Activated B cell treated with CpG ODN at 0.5 μM for 24 hours (primary cell): ENCODE data around the gene GABBR2. TPM values are rescaled to one million over a fixed set of nuclear protein-coding genes. Genes with fewer than 3 reads are reported as not detected.

Experiments used
- ATAC-seq: fragments of 200-7000 bp; cut with Tn5 transposase; one replicate; pipeline ENCODE4 v1.10.0; 2021; ENCODE audit warnings: low read depth, mild to moderate bottlenecking, moderate library complexity
- CTCF ChIA-PET: fragments of 350-600 bp; sonication (Branson Sonifier 250); formaldehyde crosslinking; loops from one replicate; lab custom pipeline; 2021; ENCODE audit warnings: antibody characterized with exemption; lab: Charles Lee
- POLR2A ChIA-PET: fragments of 350-600 bp; sonication (Branson Sonifier 250); formaldehyde crosslinking; loops from one replicate; lab custom pipeline; 2021; ENCODE audit warnings: antibody characterized with exemption; lab: Charles Lee
- DNase-seq: peaks from one replicate; pipeline ENCODE4 v3.0.0; 2022
- H3K27ac Mint-ChIP-seq: one replicate; pipeline ENCODE4 v1.8.0; 2020; ENCODE audit warnings: mixed read lengths
- H3K27me3 Mint-ChIP-seq: one replicate; pipeline ENCODE4 v1.8.0; 2021; ENCODE audit warnings: mixed read lengths
- H3K36me3 Mint-ChIP-seq: one replicate; pipeline ENCODE4 v1.8.0; 2021; ENCODE audit warnings: low read depth, mixed read lengths
- H3K4me1 Mint-ChIP-seq: one replicate; pipeline ENCODE4 v1.8.0; 2021; ENCODE audit warnings: mixed read lengths
- H3K4me3 Mint-ChIP-seq: one replicate; pipeline ENCODE4 v1.8.0; 2020; ENCODE audit warnings: mild to moderate bottlenecking, mixed read lengths
- H3K9me3 Mint-ChIP-seq: one replicate; pipeline ENCODE4 v1.8.0; 2020; ENCODE audit warnings: mixed read lengths
- intact Hi-C: fragments of 100-400 bp; cut with micrococcal nuclease; formaldehyde crosslinking; loops from one replicate; pipeline ENCODE4 v1.15.1; 2024
- total RNA-seq: library from RNA; stranded (reverse); gene quantifications from 2 replicates; pipeline ENCODE4 v1.2.3, GENCODE V29; 2022
- TF ChIP-seq, protein P1 (sequence below): fragments of 200-600 bp; IDR thresholded peaks from one replicate; pipeline ENCODE4 v1.8.0; 2022; ENCODE audit warnings: antibody characterized with exemption, mild to moderate bottlenecking

Gene GABBR2
- total RNA-seq, 1 donor from 2014 or later: not detected

DNA sequence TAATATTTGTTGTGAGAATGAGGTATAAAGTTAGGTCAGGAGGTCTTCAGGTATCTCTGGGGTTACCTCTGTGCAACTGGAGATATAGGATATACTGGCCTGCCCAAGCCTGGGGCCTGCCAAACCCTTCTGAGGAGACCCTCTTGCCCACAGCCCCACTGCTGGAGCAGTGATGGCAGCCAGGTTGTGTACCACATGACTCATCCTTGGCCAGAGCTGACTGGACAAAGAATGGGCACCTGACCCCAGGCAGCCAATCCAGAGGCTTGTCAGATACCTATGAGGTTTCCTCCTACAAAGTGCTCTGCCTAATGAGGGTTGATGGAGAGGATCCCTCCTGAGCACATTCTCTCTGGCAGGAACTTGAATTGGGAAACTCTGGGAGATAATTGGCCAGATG is 397.2 kb downstream of the GABBR2 start:
- POLR2A ChIA-PET: no interaction called here
- Mint-ChIP-seq H3K27ac (no peak overlapping the region), H3K9me3 (no peaks in the 10 kb centered on the region), H3K27me3 (peaks cover 4% of the 10 kb centered on the region), H3K36me3 (no peaks in the 10 kb centered on the region), H3K4me1 (peaks cover 2% of the 10 kb centered on the region), H3K4me3 (no peak overlapping the region)
- TF ChIP-seq, protein P1, sequence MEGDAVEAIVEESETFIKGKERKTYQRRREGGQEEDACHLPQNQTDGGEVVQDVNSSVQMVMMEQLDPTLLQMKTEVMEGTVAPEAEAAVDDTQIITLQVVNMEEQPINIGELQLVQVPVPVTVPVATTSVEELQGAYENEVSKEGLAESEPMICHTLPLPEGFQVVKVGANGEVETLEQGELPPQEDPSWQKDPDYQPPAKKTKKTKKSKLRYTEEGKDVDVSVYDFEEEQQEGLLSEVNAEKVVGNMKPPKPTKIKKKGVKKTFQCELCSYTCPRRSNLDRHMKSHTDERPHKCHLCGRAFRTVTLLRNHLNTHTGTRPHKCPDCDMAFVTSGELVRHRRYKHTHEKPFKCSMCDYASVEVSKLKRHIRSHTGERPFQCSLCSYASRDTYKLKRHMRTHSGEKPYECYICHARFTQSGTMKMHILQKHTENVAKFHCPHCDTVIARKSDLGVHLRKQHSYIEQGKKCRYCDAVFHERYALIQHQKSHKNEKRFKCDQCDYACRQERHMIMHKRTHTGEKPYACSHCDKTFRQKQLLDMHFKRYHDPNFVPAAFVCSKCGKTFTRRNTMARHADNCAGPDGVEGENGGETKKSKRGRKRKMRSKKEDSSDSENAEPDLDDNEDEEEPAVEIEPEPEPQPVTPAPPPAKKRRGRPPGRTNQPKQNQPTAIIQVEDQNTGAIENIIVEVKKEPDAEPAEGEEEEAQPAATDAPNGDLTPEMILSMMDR: no peak
- CTCF ChIA-PET: no interaction called here
- DNase-seq: no peak
- intact Hi-C loops: no loop called here
- no peak for ATAC-seq

DNA sequence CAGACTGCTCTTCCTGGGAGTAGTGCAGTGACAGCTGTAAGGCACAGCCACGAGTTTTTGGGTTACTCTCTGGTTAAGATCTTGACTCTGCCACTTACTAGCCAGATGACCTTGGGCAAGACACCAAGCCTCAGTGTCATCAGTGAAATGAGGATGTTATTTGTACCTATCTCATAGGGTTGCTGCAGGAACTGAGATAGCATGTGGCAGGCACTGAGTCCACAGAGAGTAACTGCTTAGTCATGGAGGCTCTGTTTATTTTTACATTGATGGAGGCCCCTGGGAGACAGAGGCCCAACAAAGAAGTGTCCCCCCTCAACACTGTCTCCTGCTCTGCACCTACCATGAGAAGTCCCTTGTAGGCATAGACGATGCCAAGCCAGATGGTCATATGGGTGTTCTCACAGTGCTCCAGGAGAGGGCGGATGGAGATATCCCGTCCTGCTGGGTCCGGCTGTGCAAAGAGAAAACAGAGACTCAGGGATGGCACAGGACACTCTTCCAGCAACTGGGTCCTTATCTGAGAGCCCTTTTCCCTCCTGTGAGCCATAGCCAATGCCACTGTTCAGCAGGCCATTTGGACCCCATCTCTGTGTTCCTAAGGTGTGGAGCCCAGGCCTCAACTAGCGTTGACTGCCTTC is 397.9 kb downstream of the GABBR2 start:
- Mint-ChIP-seq H3K27me3 (peaks cover 4% of the 10 kb centered on the region), H3K4me3 (no peak overlapping the region), H3K36me3 (no peaks in the 10 kb centered on the region), H3K4me1 (peaks cover 2% of the 10 kb centered on the region), H3K27ac (no peak overlapping the region), H3K9me3 (no peaks in the 10 kb centered on the region)
- no peak for ATAC-seq
- CTCF ChIA-PET: no interaction called here
- POLR2A ChIA-PET: no interaction called here
- DNase-seq: no peak
- intact Hi-C loops: no loop called here
- TF ChIP-seq, protein P1: no peak

DNA sequence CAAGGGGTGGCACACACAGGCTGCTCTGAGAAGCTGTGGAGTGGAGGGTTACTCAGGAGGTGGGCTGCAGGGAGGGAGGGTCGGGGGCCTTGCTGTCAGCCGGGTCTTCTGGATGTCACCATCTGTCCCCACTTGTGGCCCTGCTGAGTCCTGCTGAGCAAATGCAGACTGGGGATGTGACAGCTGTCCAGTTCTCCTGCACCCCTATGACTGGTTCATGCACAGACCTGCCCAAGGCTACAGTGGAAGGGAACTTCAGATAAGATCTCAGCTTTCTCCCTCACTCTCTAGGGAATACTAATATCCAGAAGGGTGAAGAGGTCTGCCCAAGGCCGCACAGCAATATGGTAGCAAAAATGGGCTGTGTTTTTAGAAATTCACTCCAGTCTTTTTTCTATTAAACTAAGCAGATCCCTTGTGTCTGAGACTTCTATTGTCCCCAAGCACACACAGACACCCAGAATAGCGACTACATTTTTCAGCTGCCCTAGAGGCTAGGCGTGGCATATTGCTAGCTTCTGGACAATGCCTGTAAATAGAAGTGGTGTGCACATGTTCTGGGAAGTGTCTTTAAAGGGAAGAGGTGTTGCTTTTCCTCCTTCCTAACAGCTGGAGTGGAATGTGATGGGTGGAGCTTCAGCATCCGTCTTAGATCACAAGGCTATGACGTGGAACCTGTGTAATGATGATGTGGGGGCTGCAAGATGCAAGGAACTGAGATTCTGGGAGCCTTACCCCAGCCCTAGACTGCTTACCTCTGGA is 402.2 kb downstream of the GABBR2 start:
- TF ChIP-seq, protein P1: no peak
- ChIA-PET CTCF (no interaction called here), POLR2A (no interaction called here)
- H3K4me1 Mint-ChIP-seq: no peaks in the 10 kb centered on the region
- H3K27ac Mint-ChIP-seq: no peak overlapping the region
- no peaks in the 10 kb centered on the region for H3K36me3 Mint-ChIP-seq
- ATAC-seq (no peak), DNase-seq (no peak)
- H3K27me3 Mint-ChIP-seq: peaks cover 4% of the 10 kb centered on the region
- no peaks in the 10 kb centered on the region for H3K9me3 Mint-ChIP-seq
- intact Hi-C loops: no loop called here
- H3K4me3 Mint-ChIP-seq: no peak overlapping the region

DNA sequence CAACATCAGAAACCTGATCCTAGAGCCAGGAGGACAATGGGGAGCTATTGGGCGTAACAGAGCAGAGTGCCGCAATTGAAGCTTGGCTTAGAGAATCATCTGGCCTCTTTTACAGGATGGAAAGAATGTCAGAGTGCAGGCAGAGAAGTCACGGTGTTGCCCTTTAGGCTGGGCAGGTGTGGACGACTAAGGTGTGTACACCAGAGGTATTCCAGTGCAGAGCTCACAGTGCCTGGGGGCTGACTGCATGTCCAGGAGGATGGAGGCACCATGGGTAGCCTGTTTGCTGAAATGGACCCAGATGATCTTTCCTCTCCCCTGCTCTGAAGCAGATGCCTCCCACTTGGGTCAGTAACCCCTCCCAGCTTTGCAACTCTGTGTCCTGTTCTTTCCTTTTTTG is 404.4 kb downstream of the GABBR2 start:
- ChIA-PET CTCF (no interaction called here), POLR2A (interaction anchor here (0.6 kb wide), 1 partner anchor 671 kb away, joined by 3 read pairs; the partner anchor contains the start of gene TSTD2)
- Mint-ChIP-seq H3K27me3 (peaks cover 4% of the 10 kb centered on the region), H3K27ac (no peak overlapping the region), H3K36me3 (no peaks in the 10 kb centered on the region), H3K4me3 (no peak overlapping the region), H3K4me1 (no peaks in the 10 kb centered on the region), H3K9me3 (no peaks in the 10 kb centered on the region)
- no peak for ATAC-seq
- no peak for DNase-seq
- intact Hi-C loops: no loop called here
- TF ChIP-seq, protein P1: no peak

DNA sequence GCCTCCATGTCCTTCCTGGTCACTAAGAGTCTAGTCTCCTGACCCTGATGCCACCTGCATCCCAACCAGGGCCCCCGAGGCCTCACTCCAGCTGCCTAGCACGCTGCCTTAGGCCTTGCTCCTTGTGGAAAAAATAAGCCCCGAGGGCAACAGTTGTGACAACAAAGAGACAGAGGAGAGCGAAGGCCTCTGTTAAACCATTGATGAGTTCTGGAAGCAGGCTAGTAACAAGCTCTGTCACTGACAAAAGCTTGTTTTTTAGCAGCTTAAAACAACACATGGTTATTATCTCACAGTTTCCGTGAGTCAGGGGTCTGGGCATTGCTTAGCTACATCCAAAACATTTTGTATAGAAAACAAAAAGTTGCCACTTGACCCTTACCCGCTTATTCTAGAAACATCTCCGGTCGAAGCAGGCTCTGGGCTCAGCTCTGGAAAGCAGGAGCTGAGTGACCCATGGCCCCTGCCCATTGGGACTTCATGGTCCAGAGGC is 405.1 kb downstream of the GABBR2 start:
- Mint-ChIP-seq H3K4me1 (no peaks in the 10 kb centered on the region), H3K36me3 (no peaks in the 10 kb centered on the region), H3K4me3 (no peak overlapping the region), H3K27me3 (peaks cover 4% of the 10 kb centered on the region), H3K27ac (no peak overlapping the region), H3K9me3 (no peaks in the 10 kb centered on the region)
- DNase-seq: no peak
- ChIA-PET POLR2A (interaction anchor here (0.6 kb wide), 1 partner anchor 670 kb away, joined by 3 read pairs; the partner anchor contains the start of gene TSTD2), CTCF (no interaction called here)
- TF ChIP-seq, protein P1: no peak
- intact Hi-C loops: no loop called here
- ATAC-seq: no peak
